ENCODE results near the gene HDHD5.

DNA sequence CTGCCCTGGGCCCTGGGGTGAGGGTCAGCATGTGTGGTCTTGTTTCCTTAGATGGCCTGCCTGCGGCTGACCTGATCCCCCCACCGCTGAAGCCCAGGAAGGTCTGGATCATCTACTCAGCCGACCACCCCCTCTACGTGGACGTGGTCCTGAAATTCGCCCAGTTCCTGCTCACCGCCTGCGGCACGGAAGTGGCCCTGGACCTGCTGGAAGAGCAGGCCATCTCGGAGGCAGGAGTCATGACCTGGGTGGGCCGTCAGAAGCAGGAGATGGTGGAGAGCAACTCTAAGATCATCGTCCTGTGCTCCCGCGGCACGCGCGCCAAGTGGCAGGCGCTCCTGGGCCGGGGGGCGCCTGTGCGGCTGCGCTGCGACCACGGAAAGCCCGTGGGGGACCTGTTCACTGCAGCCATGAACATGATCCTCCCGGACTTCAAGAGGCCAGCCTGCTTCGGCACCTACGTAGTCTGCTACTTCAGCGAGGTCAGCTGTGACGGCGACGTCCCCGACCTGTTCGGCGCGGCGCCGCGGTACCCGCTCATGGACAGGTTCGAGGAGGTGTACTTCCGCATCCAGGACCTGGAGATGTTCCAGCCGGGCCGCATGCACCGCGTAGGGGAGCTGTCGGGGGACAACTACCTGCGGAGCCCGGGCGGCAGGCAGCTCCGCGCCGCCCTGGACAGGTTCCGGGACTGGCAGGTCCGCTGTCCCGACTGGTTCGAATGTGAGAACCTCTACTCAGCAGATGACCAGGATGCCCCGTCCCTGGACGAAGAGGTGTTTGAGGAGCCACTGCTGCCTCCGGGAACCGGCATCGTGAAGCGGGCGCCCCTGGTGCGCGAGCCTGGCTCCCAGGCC lies 50.6 kb downstream of the HDHD5 start:
- TF ChIP-seq, protein P1, sequence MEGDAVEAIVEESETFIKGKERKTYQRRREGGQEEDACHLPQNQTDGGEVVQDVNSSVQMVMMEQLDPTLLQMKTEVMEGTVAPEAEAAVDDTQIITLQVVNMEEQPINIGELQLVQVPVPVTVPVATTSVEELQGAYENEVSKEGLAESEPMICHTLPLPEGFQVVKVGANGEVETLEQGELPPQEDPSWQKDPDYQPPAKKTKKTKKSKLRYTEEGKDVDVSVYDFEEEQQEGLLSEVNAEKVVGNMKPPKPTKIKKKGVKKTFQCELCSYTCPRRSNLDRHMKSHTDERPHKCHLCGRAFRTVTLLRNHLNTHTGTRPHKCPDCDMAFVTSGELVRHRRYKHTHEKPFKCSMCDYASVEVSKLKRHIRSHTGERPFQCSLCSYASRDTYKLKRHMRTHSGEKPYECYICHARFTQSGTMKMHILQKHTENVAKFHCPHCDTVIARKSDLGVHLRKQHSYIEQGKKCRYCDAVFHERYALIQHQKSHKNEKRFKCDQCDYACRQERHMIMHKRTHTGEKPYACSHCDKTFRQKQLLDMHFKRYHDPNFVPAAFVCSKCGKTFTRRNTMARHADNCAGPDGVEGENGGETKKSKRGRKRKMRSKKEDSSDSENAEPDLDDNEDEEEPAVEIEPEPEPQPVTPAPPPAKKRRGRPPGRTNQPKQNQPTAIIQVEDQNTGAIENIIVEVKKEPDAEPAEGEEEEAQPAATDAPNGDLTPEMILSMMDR (conservative IDR thresholded peaks at IDR 0.05 in 1 of 2, IDR thresholded peaks at IDR 0.05 in 1 of 2; ENCODE audit: extremely low read depth in 1 of 2, insufficient read depth in 1 of 2, low read depth in 1 of 2, low read length in 2 of 2): no peak
- no peak for TF ChIP-seq EZH2 (IDR thresholded peaks at IDR 0.05; ENCODE audit: borderline replicate concordance, low read length)

All from mammary epithelial cell (primary cell).